ENCODE measurements around the gene CAND1. TPM values are rescaled to one million over a fixed set of nuclear protein-coding genes. Genes with fewer than 3 reads are reported as not detected.

The CAND1 gene
- total and polyA plus RNA-seq, 9 of the 15 experiments (the other 6 are each of a cell fraction or from before 2014, with no cell fraction given) = 24.0 to 167 (median 77.5) TPM

DNA sequence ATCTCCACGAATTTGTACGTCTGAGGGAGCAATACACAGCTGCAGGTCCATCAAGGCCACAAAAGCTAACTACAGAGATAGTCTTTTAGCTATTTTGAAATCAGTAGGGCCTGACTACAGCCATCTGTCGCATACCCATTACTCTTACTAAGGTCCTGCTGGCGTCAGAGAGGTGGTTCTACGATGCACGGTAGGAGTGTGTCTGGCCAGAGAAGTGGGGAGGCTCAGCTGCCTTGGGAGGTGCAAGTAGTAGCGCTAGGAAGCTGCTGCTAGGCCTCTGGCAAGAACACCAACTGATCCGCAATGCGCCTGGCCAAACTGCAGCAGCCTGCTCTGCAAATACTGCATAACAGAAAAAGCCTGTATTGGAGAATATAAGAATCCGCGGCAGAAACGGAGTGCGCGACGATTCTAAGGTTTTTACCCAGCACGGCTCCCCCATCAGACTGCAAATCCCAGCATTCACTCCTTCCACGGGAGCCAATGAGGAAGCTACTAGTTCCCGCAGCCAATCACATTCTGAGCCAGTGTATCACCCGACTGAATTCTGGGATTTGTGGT lies 743 bp upstream of the CAND1 start (continued):
- no peak for TF ChIP-seq SFPQ (IDR thresholded peaks at IDR 0.05; ENCODE audit: low read depth, low read length)
- no peak for TF ChIP-seq GATAD2B (IDR thresholded peaks at IDR 0.05; ENCODE audit: borderline replicate concordance)
- TF ChIP-seq GTF2A2 (tag; IDR thresholded peaks at IDR 0.05) = no peak
- no peak for TF ChIP-seq ZNF609 (CRISPR knock-in tag; IDR thresholded peaks at IDR 0.05; ENCODE audit: borderline replicate concordance)
- TF ChIP-seq, protein P1, sequence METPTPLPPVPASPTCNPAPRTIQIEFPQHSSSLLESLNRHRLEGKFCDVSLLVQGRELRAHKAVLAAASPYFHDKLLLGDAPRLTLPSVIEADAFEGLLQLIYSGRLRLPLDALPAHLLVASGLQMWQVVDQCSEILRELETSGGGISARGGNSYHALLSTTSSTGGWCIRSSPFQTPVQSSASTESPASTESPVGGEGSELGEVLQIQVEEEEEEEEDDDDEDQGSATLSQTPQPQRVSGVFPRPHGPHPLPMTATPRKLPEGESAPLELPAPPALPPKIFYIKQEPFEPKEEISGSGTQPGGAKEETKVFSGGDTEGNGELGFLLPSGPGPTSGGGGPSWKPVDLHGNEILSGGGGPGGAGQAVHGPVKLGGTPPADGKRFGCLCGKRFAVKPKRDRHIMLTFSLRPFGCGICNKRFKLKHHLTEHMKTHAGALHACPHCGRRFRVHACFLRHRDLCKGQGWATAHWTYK (CRISPR knock-in tag; IDR thresholded peaks at IDR 0.05) = no peak
- no peak for TF ChIP-seq ZNF639 (CRISPR knock-in tag; conservative IDR thresholded peaks at IDR 0.05 in 1 of 2, IDR thresholded peaks at IDR 0.05 in 1 of 2)
- 0 out of 4 replicates have a peak, but pooled peaks have one; percentile 44 to 55 for TF ChIP-seq TBL1XR1 (IDR thresholded peaks at IDR 0.05; ENCODE audit: low read length in 2 of 2)
- TF ChIP-seq KDM1A (IDR thresholded peaks at IDR 0.05) = no peak
- TF ChIP-seq HLTF (IDR thresholded peaks at IDR 0.05) = no peak
- no peak for TF ChIP-seq STAT5B (CRISPR knock-in tag; IDR thresholded peaks at IDR 0.05)
- peak; percentile 8 for TF ChIP-seq RBBP5 (IDR thresholded peaks at IDR 0.05; ENCODE audit: borderline replicate concordance, insufficient read depth, low read length, poor library complexity, severe bottlenecking)
- TF ChIP-seq AFF1 (IDR thresholded peaks at IDR 0.05; ENCODE audit: low read depth in 1 of 2, partially characterized antibody in 2 of 2) = peak in 1 of 2 experiments; percentile 95

Measured in K562 (cell line).